HFFc6 (cell line): ENCODE results near the gene RHD. TPM values are rescaled to one million over a fixed set of nuclear protein-coding genes. Genes with fewer than 3 reads are reported as not detected.

Experiments
- DNase-seq: peaks from one replicate; pipeline ENCODE4 v3.0.0-alpha.2; 2018
- H3K27ac Mint-ChIP-seq: 2 replicates; pipeline ENCODE4 v1.8.0; 2020; ENCODE audit warnings: mild to moderate bottlenecking, mixed read lengths
- H3K27me3 Mint-ChIP-seq: 2 replicates; pipeline ENCODE4 v1.8.0; 2021; ENCODE audit warnings: mild to moderate bottlenecking, moderate library complexity, mixed read lengths; ENCODE audit not compliant: insufficient read depth
- H3K36me3 Mint-ChIP-seq: 2 replicates; pipeline ENCODE4 v1.8.0; 2021; ENCODE audit warnings: low read depth, mixed read lengths
- H3K4me1 Mint-ChIP-seq: 2 replicates; pipeline ENCODE4 v1.8.0; 2020; ENCODE audit warnings: low read depth, mixed read lengths
- H3K4me3 Mint-ChIP-seq: 2 replicates; pipeline ENCODE4 v1.8.0; 2020; ENCODE audit warnings: mild to moderate bottlenecking, moderate library complexity, mixed read lengths
- H3K9me3 Mint-ChIP-seq: 2 replicates; pipeline ENCODE4 v1.8.0; 2020; ENCODE audit warnings: mild to moderate bottlenecking, mixed read lengths
- CTCF ChIP-seq: fragments of 200-600 bp; sonication (generic); IDR thresholded peaks from 2 replicates; pipeline ENCODE4 v1.5.0; 2021; ENCODE audit warnings: antibody characterized with exemption, mild to moderate bottlenecking
- total RNA-seq, 6 experiments: library from RNA; stranded (reverse); fragmentation: NEBNext Ultra II Directional; extraction: Animal tissue kit (Norgen Biotek cat#: 25700); gene quantifications; 2 replicates in 1 of 6; 3 replicates in 5 of 6; pipeline ENCODE4 v1.2.3, GENCODE V29; 2021

RHD gene
- total RNA-seq, 6 experiments from 2014 or later: not detected

DNA sequence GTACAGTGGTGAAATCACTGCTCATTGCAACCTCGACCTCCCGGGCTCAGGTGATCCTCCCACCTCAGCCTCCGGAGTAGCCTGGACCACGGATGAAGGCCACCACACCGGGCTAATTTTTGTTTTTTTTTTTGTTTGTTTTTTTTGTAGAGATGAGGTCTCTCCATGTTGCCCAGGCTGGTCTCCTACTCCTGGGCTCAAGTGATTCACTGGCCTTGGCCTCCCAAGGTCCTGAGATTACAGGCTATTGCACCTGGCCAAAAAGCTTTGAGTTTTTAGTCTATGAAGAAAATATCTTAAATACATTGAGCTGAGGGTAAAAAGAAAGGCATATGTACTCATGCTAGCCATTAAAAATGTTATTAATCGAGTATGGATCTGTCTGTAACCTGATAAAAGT lies 69.4 kb downstream of the RHD start:
- H3K9me3 Mint-ChIP-seq: no peaks in the 10 kb centered on the region
- H3K4me1 Mint-ChIP-seq: peaks cover 48% of the 10 kb centered on the region
- H3K27ac Mint-ChIP-seq: peak overlapping the region; percentile 47
- DNase-seq: no peak
- no peak for TF ChIP-seq CTCF
- H3K27me3 Mint-ChIP-seq: peaks cover 1% of the 10 kb centered on the region; the same call in 1 of the 2 replicates
- H3K4me3 Mint-ChIP-seq: peak overlapping the region; percentile 56
- H3K36me3 Mint-ChIP-seq: peaks cover 41% of the 10 kb centered on the region

DNA sequence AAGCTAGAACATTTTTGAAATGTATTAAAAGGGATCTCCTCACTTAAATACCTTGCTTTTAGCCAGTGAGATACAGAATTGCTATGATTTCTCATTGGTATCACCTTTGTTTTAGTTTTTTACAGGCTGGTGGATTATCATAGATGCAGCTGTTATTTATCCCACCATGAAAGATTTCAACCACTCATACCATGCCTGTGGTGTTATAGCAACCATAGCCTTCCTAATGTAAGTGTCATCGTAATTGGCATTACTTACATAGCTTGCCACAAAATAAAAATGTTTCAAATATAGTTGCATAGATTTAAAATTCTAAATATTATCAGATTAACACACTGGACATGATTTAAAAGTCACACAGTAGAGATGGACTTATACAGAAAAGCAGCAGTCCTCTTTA lies 70.5 kb downstream of the RHD start:
- Mint-ChIP-seq H3K27me3 (peaks cover 1% of the 10 kb centered on the region), H3K4me1 (peaks cover 48% of the 10 kb centered on the region), H3K36me3 (peaks cover 45% of the 10 kb centered on the region), H3K9me3 (no peaks in the 10 kb centered on the region), H3K27ac (no peak overlapping the region; the same call in none of the 2 replicates), H3K4me3 (peak overlapping the region; percentile 68; the same call in 1 of the 2 replicates)
- TF ChIP-seq CTCF: no peak
- DNase-seq: no peak

- peak; percentile 87 for DNase-seq
- peaks cover 52% of the 10 kb centered on the region for H3K36me3 Mint-ChIP-seq
- peak overlapping the region; percentile 68 for H3K4me3 Mint-ChIP-seq
- peak overlapping the region; percentile 81 for H3K27ac Mint-ChIP-seq
- peaks cover 1% of the 10 kb centered on the region for H3K27me3 Mint-ChIP-seq
- TF ChIP-seq CTCF: no peak
- peaks cover 48% of the 10 kb centered on the region for H3K4me1 Mint-ChIP-seq
- H3K9me3 Mint-ChIP-seq: no peaks in the 10 kb centered on the region
These were observed 71.6 kb downstream of the RHD start for GRCh38 chr1:25343872-25344271.

GRCh38 chr1:25347556-25347955 lies 75.2 kb downstream of the RHD start:
- H3K36me3 Mint-ChIP-seq: peaks cover 51% of the 10 kb centered on the region

DNA sequence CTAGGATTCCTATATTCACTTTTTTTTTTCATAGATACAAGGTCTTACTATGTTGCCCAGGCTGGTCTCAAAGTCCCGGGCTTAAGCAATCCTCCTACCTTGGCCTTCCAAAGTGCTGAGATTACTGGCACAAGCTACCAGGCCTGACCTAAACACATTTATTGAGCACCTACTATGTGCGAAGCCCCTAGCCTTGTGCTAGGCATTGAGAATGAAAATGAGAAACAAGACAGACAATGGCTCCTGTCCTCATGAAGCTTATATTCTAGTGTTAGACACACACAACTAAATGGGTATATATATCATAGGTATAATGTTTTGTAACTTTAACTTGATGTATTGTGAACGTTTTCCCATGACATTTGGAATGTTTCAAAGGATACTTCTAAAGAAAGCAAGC lies 77.3 kb downstream of the RHD start:
- no peak for TF ChIP-seq CTCF
- Mint-ChIP-seq H3K27me3 (no peaks in the 10 kb centered on the region; the same call in 1 of the 2 replicates), H3K36me3 (peaks cover 41% of the 10 kb centered on the region), H3K4me3 (no peak overlapping the region), H3K27ac (no peak overlapping the region), H3K9me3 (no peaks in the 10 kb centered on the region), H3K4me1 (peaks cover 29% of the 10 kb centered on the region)
- no peak for DNase-seq

More at GRCh38 chr1:25347556-25347955, 75.2 kb downstream of the RHD start:
- Mint-ChIP-seq H3K4me3 (no peak overlapping the region), H3K27ac (no peak overlapping the region), H3K9me3 (no peaks in the 10 kb centered on the region), H3K27me3 (peaks cover 1% of the 10 kb centered on the region), H3K4me1 (peaks cover 42% of the 10 kb centered on the region)
- TF ChIP-seq CTCF: no peak
- no peak for DNase-seq
